8988T (cell line): ENCODE results near the gene ACTG2.
"Not testable (repeated sequence)": the region's sequence is repeated elsewhere in the genome, so short reads cannot be mapped to it uniquely, and the experiment has no call there.

Experiments
- DNase-seq: peaks from one replicate; pipeline ENCODE4 v3.0.0; 2011

ACTG2 gene

GRCh38 chr2:73938718-73939352 lies 46.0 kb downstream of the ACTG2 start:
- DNase-seq: no peak

- DNase-seq: no peak
Measured at GRCh38 chr2:73939419-73939818, 46.6 kb downstream of the ACTG2 start.

- DNase-seq: not testable (repeated sequence)
Measured at GRCh38 chr2:73940066-73940465, 47.3 kb downstream of the ACTG2 start.

- DNase-seq: no peak
Measured at GRCh38 chr2:73942664-73943063, 49.9 kb downstream of the ACTG2 start.

GRCh38 chr2:73944714-73945113 lies 51.9 kb downstream of the ACTG2 start:
- no peak for DNase-seq

- no peak for DNase-seq
Measured at GRCh38 chr2:73946215-73946614, 53.4 kb downstream of the ACTG2 start.

GRCh38 chr2:73946666-73947065 lies 53.9 kb downstream of the ACTG2 start:
- DNase-seq: no peak

GRCh38 chr2:73947412-73948018 lies 54.7 kb downstream of the ACTG2 start:
- DNase-seq: no peak

GRCh38 chr2:73949802-73950201 lies 57.0 kb downstream of the ACTG2 start:
- DNase-seq: no peak

GRCh38 chr2:73952499-73953446 lies 60.0 kb downstream of the ACTG2 start:
- DNase-seq: no peak

GRCh38 chr2:73956218-73956865 lies 63.5 kb downstream of the ACTG2 start:
- no peak for DNase-seq

- DNase-seq: no peak
Measured at GRCh38 chr2:73961274-73961673, 68.5 kb downstream of the ACTG2 start.

GRCh38 chr2:73961823-73962615 lies 69.2 kb downstream of the ACTG2 start:
- no peak for DNase-seq

GRCh38 chr2:73962798-73963197 lies 70.0 kb downstream of the ACTG2 start:
- DNase-seq: no peak

- DNase-seq: no peak
Measured at GRCh38 chr2:73963385-73964120, 70.7 kb downstream of the ACTG2 start.

- no peak for DNase-seq
Measured at GRCh38 chr2:73964223-73964622, 71.4 kb downstream of the ACTG2 start.

GRCh38 chr2:73965053-73965452 lies 72.2 kb downstream of the ACTG2 start:
- DNase-seq: no peak

GRCh38 chr2:73968357-73968937 lies 75.6 kb downstream of the ACTG2 start:
- no peak for DNase-seq

GRCh38 chr2:73969356-73969755 lies 76.5 kb downstream of the ACTG2 start:
- no peak for DNase-seq
